ENCODE results near the gene UBR3. TPM values are rescaled to one million over a fixed set of nuclear protein-coding genes. Genes with fewer than 3 reads are reported as not detected.

The UBR3 gene
- total and polyA plus RNA-seq, 12 donors = 21.0 to 146 (median 115) TPM

DNA sequence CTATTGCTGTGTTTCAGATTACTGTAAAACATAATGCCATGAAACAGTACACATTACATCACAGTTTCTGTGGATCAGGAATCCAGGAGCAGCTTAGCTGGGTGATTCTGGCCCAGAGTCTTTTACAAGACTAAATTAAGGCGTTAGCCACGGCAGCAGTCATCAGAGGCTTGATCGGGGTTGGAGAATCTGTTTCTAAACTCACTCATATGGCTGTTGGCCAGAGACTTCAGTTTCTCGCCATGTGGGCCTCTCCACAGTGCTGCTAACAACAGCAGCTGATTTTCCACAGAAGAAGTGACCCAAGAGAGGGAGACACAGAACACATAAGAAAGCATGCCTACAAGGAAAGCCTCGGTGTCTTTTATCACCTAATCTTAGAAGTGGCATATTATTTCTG lies 261.5 kb downstream of the UBR3 start:
- no peak overlapping the region for H3K4me3 ChIP-seq
- H3K27me3 ChIP-seq = no peaks in the 10 kb centered on the region
- TF ChIP-seq, protein P1, sequence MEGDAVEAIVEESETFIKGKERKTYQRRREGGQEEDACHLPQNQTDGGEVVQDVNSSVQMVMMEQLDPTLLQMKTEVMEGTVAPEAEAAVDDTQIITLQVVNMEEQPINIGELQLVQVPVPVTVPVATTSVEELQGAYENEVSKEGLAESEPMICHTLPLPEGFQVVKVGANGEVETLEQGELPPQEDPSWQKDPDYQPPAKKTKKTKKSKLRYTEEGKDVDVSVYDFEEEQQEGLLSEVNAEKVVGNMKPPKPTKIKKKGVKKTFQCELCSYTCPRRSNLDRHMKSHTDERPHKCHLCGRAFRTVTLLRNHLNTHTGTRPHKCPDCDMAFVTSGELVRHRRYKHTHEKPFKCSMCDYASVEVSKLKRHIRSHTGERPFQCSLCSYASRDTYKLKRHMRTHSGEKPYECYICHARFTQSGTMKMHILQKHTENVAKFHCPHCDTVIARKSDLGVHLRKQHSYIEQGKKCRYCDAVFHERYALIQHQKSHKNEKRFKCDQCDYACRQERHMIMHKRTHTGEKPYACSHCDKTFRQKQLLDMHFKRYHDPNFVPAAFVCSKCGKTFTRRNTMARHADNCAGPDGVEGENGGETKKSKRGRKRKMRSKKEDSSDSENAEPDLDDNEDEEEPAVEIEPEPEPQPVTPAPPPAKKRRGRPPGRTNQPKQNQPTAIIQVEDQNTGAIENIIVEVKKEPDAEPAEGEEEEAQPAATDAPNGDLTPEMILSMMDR (IDR thresholded peaks at IDR 0.05) = no peak
- H3K27ac ChIP-seq = no peak overlapping the region
- peaks cover 0 to 36% (median 24%) of the 10 kb centered on the region in 9 donors for H3K4me1 ChIP-seq
- ATAC-seq = peak; percentile 19 to 71 (median 48)
- peak in 1 of 2 donors; percentile 30 for DNase-seq
- intact Hi-C loops (cut with DNase I) = no loop called here
- peaks cover 0 to 10% (median 0%) of the 10 kb centered on the region in 9 donors for H3K36me3 ChIP-seq
- H3K9me3 ChIP-seq = peaks cover 0 to 11% (median 0%) of the 10 kb centered on the region in 11 donors
- 29 to 53% methylated on average over 5 of the region's 5 CpGs for WGBS, 2 donors

DNA sequence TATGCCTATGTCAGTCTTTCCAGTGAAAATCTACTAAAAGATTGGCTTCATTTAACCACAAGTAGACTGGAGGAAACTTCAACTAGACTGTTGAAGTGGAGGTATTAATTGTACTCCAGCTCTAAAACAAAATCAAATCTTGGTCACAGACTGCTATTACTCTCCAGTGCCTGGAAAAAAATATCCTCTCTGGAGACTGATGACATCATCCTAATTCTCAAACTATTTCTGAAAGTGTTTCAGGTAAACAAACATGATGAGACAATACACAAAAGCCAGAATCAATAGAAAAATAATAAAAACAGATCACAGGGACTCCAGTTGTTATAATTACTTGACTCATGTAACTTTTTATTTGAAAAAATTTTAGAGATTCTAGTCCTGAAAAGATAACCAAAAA lies 263.0 kb downstream of the UBR3 start:
- ATAC-seq (no peak), DNase-seq (no peak)
- Histone ChIP-seq H3K27ac (no peak overlapping the region), H3K36me3 (no peaks in the 10 kb centered on the region), H3K4me3 (no peak overlapping the region), H3K4me1 (peaks cover 0 to 36% (median 24%) of the 10 kb centered on the region in 9 donors), H3K27me3 (no peaks in the 10 kb centered on the region), H3K9me3 (peaks cover 0 to 11% (median 0%) of the 10 kb centered on the region in 11 donors)
- intact Hi-C loops (cut with DNase I) = no loop called here
- TF ChIP-seq, protein P1 (IDR thresholded peaks at IDR 0.05) = no peak

DNA sequence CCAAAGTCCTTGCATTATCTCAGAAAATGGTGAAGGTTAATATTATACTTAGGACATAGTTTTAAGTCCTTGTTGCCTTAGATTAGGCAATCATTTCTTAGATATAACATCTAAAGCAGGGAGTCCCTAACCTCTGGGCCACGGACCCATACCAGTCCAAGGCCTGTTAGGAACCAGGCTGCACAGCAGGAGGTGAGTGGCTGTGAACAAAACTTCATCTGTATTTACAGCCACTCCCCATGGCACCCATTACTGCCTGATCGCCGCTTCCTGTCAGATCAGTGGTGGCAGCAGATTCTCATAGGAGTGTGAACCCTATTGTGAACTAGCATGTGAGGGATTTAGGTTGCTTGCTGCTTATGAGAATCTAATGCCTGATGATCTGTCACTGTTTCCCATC lies 264.2 kb downstream of the UBR3 start:
- Histone ChIP-seq H3K27ac (no peak overlapping the region), H3K27me3 (no peaks in the 10 kb centered on the region), H3K36me3 (no peaks in the 10 kb centered on the region), H3K4me3 (no peak overlapping the region), H3K4me1 (peaks cover 0 to 29% (median 18%) of the 10 kb centered on the region in 9 donors), H3K9me3 (peaks cover 0 to 11% (median 0%) of the 10 kb centered on the region in 11 donors)
- intact Hi-C loops (cut with DNase I) = no loop called here
- TF ChIP-seq, protein P1 (IDR thresholded peaks at IDR 0.05) = no peak
- 93 to 97% methylated on average over 3 of the region's 3 CpGs for WGBS, 2 donors
- ATAC-seq (no peak), DNase-seq (no peak)

DNA sequence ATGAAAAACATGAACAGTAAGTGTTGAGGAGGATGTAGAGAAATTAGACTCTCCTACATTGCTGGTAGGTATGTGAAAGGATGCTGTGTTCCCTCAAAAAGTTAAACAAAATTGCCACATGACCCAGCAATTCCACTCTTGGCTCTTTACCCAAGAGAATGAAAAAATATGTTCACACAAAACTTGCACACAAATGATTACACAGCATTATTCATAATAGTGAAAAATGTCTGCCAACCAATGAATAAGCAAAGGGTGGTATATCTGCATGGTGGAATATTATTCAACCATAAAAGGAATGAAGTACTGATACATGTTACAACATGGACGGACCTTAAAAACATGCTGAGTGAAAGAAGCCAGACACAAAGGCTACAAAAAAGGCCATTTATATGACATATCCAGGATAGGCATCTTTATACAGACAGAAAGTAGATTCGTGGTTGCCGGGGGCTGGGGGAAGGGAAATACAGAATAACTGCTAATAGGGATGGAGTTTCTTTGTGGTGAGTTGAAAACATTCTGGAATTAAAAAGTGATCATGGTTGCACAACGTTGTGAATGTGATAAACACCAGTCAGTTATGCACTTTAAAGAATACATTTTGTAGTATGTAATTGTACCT lies 265.3 kb downstream of the UBR3 start:
- DNase-seq (no peak), ATAC-seq (no peak)
- Histone ChIP-seq H3K27me3 (no peaks in the 10 kb centered on the region), H3K36me3 (no peaks in the 10 kb centered on the region), H3K4me1 (peaks cover 0 to 22% (median 13%) of the 10 kb centered on the region in 9 donors), H3K9me3 (peaks cover 0 to 17% (median 0%) of the 10 kb centered on the region in 11 donors), H3K27ac (no peak overlapping the region), H3K4me3 (no peak overlapping the region)
- intact Hi-C loops (cut with DNase I) = no loop called here
- TF ChIP-seq, protein P1 (IDR thresholded peaks at IDR 0.05) = no peak
- 83 to 86% methylated on average over 4 of the region's 4 CpGs for WGBS, 2 donors

Data from heart right ventricle (tissue), 16 donors.